Skeletal muscle satellite cell (primary cell): ENCODE measurements around the gene SEMA5A.

Source experiments
- H3K27me3 ChIP-seq: 2 replicates; pipeline ENCODE4 v1.7.0; 2013; ENCODE audit warnings: low read length; ENCODE audit not compliant: control insufficient read depth, insufficient read depth
- H3K36me3 ChIP-seq: 2 replicates; pipeline ENCODE4 v1.7.0; 2013; ENCODE audit warnings: mild to moderate bottlenecking, control low read depth, low read length; ENCODE audit not compliant: insufficient read depth
- H3K4me1 ChIP-seq: 2 replicates; pipeline ENCODE4 v1.7.0; 2013; ENCODE audit warnings: low read length; ENCODE audit not compliant: control insufficient read depth, insufficient read depth
- H3K4me2 ChIP-seq: 2 replicates; pipeline ENCODE4 v1.7.0; 2013; ENCODE audit warnings: mild to moderate bottlenecking, low read length
- H3K4me3 ChIP-seq: 2 replicates; pipeline ENCODE4 v1.7.0; 2013; ENCODE audit warnings: low read length
- H3K9ac ChIP-seq: 2 replicates; pipeline ENCODE4 v1.7.0; 2013; ENCODE audit warnings: mild to moderate bottlenecking, low read depth, low read length, moderate library complexity
- H3K9me3 ChIP-seq: replicated peaks from 2 replicates; pipeline ENCODE4 v1.7.0; 2013; ENCODE audit warnings: mild to moderate bottlenecking, control low read depth, low read length

SEMA5A gene

GRCh38 chr5:9545136-9545991, 511 bp downstream of the SEMA5A start:
- peak overlapping the region; percentile 89 for H3K4me3 ChIP-seq
- peaks cover 24% of the 10 kb centered on the region for H3K4me1 ChIP-seq
- H3K9ac ChIP-seq = peak overlapping the region; percentile 80
- peak overlapping the region; percentile 98 for H3K4me2 ChIP-seq
- H3K9me3 ChIP-seq = no peaks in the 10 kb centered on the region
- H3K36me3 ChIP-seq = peaks cover 18% of the 10 kb centered on the region
- no peaks in the 10 kb centered on the region for H3K27me3 ChIP-seq

DNA sequence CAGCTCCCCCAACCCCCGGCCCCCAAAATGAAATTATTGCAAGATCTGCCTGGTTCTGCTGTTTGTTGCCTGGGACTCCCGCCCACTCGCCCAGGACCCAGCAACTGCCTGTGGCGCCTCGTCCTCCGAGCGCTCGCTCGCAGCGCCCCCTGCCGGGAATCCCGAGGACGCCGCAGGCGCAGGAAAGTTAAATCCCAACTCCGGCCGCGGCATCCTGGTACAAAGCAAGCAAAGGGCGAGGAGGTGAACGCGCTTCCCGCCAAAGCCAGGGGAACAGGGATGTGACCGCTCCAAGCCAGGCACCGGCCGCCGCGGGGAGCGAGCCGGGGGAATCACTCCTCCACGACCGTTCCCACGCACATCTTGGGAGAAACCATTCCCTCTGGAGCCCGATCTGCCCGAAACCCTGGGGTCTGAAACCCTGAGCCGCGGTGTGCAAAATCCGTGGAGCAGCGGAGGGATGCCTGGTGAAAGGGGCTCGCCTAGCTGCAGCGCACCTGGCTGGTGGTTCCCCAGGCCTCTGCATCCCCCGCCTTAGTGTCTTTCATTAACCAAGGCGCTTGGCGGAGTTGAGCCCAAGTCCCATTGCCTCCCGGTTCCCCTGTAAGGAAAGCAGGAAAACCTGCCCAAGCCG, 1.3 kb downstream of the SEMA5A start:
- Histone ChIP-seq H3K27me3 (no peaks in the 10 kb centered on the region), H3K36me3 (peaks cover 11% of the 10 kb centered on the region), H3K9me3 (no peaks in the 10 kb centered on the region), H3K4me1 (peaks cover 24% of the 10 kb centered on the region), H3K9ac (peak overlapping the region; percentile 80), H3K4me2 (peak overlapping the region; percentile 98), H3K4me3 (peak overlapping the region; percentile 89)

- H3K4me3 ChIP-seq = peak overlapping the region; percentile 89
- H3K4me2 ChIP-seq = peak overlapping the region; percentile 98
- H3K27me3 ChIP-seq = no peaks in the 10 kb centered on the region
- H3K36me3 ChIP-seq = peaks cover 5% of the 10 kb centered on the region
- H3K9me3 ChIP-seq = no peaks in the 10 kb centered on the region
- H3K9ac ChIP-seq = peak overlapping the region; percentile 80
- H3K4me1 ChIP-seq = peaks cover 24% of the 10 kb centered on the region
Measured at GRCh38 chr5:9544056-9544455, 1.8 kb downstream of the SEMA5A start.

GRCh38 chr5:9543311-9543920, 2.5 kb downstream of the SEMA5A start:
- H3K9ac ChIP-seq = peak overlapping the region; percentile 80
- peak overlapping the region; percentile 98 for H3K4me2 ChIP-seq
- no peak overlapping the region for H3K4me3 ChIP-seq
- H3K9me3 ChIP-seq = no peaks in the 10 kb centered on the region
- H3K27me3 ChIP-seq = no peaks in the 10 kb centered on the region
- H3K4me1 ChIP-seq = peaks cover 24% of the 10 kb centered on the region
- no peaks in the 10 kb centered on the region for H3K36me3 ChIP-seq

DNA sequence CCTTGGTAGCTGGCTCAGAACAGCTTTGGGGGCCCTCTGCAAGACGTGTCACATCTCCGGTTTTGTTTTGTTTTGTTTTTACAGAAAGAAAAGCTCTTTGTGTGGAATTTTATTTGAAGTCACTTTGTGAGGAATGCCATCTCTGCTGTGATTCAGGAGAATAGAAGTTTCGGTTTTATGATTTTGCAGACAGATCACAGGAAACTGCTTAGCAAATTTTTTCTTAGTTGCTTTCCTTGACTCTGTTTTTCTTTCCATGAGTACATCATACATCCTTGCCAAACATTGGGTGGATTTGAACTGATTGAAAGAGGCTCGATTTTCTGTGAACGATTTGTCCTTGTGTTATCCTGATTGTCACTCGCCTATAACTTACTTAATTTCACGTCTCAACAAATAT, 5.1 kb downstream of the SEMA5A start:
- Histone ChIP-seq H3K9ac (peak overlapping the region; percentile 64), H3K36me3 (no peaks in the 10 kb centered on the region), H3K9me3 (no peaks in the 10 kb centered on the region), H3K4me1 (peaks cover 20% of the 10 kb centered on the region), H3K27me3 (no peaks in the 10 kb centered on the region), H3K4me3 (no peak overlapping the region), H3K4me2 (peak overlapping the region; percentile 75)

GRCh38 chr5:9538504-9538903, 7.4 kb downstream of the SEMA5A start:
- Histone ChIP-seq H3K4me2 (no peak overlapping the region), H3K36me3 (no peaks in the 10 kb centered on the region), H3K9me3 (no peaks in the 10 kb centered on the region), H3K4me3 (no peak overlapping the region), H3K9ac (no peak overlapping the region), H3K4me1 (peaks cover 15% of the 10 kb centered on the region), H3K27me3 (no peaks in the 10 kb centered on the region)

DNA sequence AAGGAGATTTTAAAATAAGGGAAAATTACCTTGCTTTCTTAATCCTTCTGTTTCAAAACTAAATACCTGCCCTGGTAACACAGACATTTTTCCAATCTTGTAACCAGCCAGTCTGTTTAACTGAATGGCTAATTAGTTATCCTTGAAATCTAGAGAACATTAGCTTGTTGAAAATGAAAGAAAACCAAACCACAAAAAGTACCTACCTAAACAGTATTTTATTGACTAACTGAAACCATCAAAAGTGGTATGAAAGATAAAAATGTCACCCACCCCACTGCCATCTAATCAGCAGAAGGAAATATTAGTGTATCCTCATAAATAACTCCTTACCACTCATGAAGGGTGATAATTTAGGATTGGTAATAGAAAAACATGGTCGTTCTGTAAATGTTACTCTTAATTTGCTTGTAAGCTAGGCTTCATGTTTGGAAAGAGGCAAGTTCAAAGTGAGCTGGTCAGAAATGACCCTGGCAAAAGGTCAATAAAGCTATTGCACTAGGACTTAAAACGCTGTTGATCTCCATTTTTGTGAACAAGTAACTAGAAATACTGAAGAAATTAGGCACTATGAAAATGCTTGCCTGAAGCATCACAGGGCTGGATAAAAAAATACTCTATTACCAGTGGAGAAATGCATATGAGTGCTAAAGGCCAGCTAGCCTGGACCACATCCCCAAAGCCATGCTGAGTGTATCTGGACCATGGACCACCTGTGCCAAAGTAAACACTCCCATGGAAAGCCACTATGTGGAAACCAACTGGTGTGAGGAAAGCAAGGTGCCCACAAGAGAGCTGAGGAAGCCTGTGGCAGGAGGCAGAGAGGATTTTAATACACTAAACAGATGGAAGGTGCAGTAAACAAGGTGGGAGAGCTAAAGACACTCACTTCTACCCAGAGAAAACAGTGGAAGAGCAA, 8.4 kb downstream of the SEMA5A start:
- Histone ChIP-seq H3K9ac (no peak overlapping the region), H3K4me2 (no peak overlapping the region), H3K9me3 (no peaks in the 10 kb centered on the region), H3K4me1 (peaks cover 12% of the 10 kb centered on the region), H3K27me3 (no peaks in the 10 kb centered on the region), H3K36me3 (no peaks in the 10 kb centered on the region), H3K4me3 (no peak overlapping the region)

DNA sequence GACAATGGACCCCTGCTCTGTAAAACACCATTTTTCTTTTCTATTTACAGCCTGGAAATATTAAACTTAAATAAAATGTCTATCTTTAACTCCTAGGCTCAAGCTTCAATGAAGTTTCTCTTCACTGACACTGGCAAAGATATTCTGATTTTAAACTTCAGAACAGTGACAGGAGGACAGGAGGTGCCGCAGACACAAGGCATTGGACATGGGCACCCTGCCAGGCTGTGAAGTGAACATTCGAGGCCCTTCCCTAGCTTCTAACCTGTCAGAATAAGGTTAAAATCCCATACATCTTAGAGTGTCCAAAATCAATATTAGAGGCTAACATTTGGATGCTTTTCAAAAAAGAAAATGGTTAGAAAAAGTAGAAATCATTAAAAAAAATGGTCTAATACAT, 9.2 kb downstream of the SEMA5A start:
- Histone ChIP-seq H3K4me3 (no peak overlapping the region), H3K9ac (no peak overlapping the region), H3K4me1 (peaks cover 12% of the 10 kb centered on the region), H3K4me2 (no peak overlapping the region), H3K9me3 (no peaks in the 10 kb centered on the region), H3K27me3 (no peaks in the 10 kb centered on the region), H3K36me3 (no peaks in the 10 kb centered on the region)

GRCh38 chr5:9534881-9535517, 10.9 kb downstream of the SEMA5A start:
- Histone ChIP-seq H3K9me3 (no peaks in the 10 kb centered on the region), H3K4me1 (peaks cover 5% of the 10 kb centered on the region), H3K36me3 (no peaks in the 10 kb centered on the region), H3K9ac (no peak overlapping the region), H3K27me3 (no peaks in the 10 kb centered on the region), H3K4me2 (no peak overlapping the region), H3K4me3 (no peak overlapping the region)

DNA sequence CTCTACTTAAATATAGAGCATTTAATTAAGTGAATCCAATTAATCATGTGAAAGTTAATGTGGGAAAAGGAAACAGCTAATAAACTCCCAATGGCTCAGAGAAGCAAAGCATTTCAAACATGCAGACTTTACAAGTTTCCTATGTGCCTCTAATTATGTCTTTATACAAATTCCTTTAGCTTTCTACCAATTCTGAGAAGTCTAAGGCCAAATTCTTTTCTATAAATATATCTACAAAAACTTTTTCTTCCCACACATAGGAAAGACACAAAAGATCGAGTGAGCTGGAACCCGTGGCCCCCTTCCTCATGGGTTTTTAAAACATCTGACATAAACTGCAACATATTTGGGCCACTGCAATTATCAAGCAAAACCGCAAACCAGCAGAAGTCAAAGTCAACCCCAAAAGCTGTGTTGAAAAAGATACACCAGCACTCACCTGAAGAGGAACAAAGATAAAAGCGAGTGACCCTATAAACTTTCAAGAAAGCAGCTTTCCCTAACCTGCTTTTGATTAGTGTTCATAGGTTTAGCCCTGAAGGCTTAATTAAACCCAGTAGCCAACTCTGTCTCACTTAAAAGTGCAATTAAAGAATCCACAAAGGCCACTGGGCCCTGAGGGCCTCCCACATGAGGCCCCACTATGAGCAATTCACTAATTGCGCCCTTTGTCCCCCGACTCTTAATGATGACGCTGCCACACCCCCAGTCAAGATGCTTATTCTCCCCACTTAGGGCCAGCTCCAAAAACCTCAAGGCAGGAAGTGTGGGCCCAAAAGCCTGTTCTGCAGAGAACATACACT, 12.1 kb downstream of the SEMA5A start:
- H3K9ac ChIP-seq = no peak overlapping the region
- H3K4me1 ChIP-seq = peaks cover 5% of the 10 kb centered on the region
- no peaks in the 10 kb centered on the region for H3K9me3 ChIP-seq
- H3K27me3 ChIP-seq = no peaks in the 10 kb centered on the region
- H3K36me3 ChIP-seq = no peaks in the 10 kb centered on the region
- H3K4me2 ChIP-seq = peak overlapping the region; percentile 12
- no peak overlapping the region for H3K4me3 ChIP-seq
